ENCODE data around the gene ANKUB1. TPM values are rescaled to one million over a fixed set of nuclear protein-coding genes. Genes with fewer than 3 reads are reported as not detected.

Gene ANKUB1
- polyA plus RNA-seq, 3 donors: 0.05 TPM; not detected in 2

DNA sequence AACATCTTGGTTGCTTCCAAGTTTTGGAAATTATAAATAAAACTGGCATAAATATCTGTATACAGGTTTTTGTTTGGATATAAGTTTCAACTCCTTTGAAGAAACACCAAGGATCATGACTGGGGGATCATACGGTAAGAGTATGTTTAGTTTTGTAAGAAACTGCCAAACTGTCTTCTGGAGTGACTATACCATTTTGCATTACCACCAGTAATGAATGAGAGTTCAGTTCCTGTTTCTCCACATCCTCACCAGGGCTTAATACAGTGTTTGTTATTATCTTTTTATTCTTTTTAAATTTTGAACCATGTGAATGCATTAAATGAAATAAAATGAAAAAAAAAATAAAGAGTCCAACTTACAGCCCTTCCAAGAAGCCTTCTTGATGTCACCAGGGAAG is 3.7 kb upstream of the ANKUB1 start:
- H3K4me1 Mint-ChIP-seq: peaks cover 17% of the 10 kb centered on the region
- DNase-seq: no peak
- intact Hi-C loops (cut with micrococcal nuclease): no loop called here
- H3K9me3 ChIP-seq (replicated peaks in 1 of 2; ENCODE audit: control insufficient read depth in 1 of 2, insufficient read depth in 1 of 2, low read length in 2 of 2): no peaks in the 10 kb centered on the region
- no peak overlapping the region for H3K4me2 ChIP-seq (replicated peaks; ENCODE audit: extremely low read depth, low read length, poor library complexity, severe bottlenecking)
- no peak overlapping the region for H3K27ac Mint-ChIP-seq
- no CpG with 5 or more reads among the region's 1 CpG for WGBS (ENCODE audit: insufficient coverage)
- H3K27me3 Mint-ChIP-seq (ENCODE audit: low read depth in 3 of 3): peaks cover 0 to 3% (median 2%) of the 10 kb centered on the region in 3 donors
- H2AFZ ChIP-seq (ENCODE audit: insufficient read depth, low read depth, low read length, poor library complexity, severe bottlenecking): no peak overlapping the region
- H3K4me3 Mint-ChIP-seq: no peak overlapping the region
- no peaks in the 10 kb centered on the region for H3K36me3 ChIP-seq (replicated peaks in 1 of 2; ENCODE audit: control insufficient read depth in 1 of 2, insufficient read depth in 2 of 2, low read length in 2 of 2)
- no peaks in the 10 kb centered on the region for H4K20me1 ChIP-seq (ENCODE audit: insufficient read depth, low read length)
- H3K27me3 ChIP-seq (ENCODE audit: control insufficient read depth in 2 of 2, insufficient read depth in 2 of 2, low read length in 2 of 2): no peaks in the 10 kb centered on the region
- H3K9ac ChIP-seq (ENCODE audit: insufficient read depth, low read length, poor library complexity, severe bottlenecking): no peak overlapping the region
- H3K27ac ChIP-seq (ENCODE audit: low read depth in 1 of 2, low read length in 2 of 2): no peak overlapping the region
- H3K36me3 Mint-ChIP-seq: no peaks in the 10 kb centered on the region
- no peaks in the 10 kb centered on the region for H3K79me2 ChIP-seq (ENCODE audit: insufficient read depth, low read length)
- TF ChIP-seq CTCF (IDR thresholded peaks at IDR 0.05): no peak
- no peak overlapping the region for H3K4me3 ChIP-seq (replicated peaks in 1 of 3; ENCODE audit: low read depth in 2 of 3, low read length in 3 of 3)
- H3K9me3 Mint-ChIP-seq: peaks cover 0 to 7% (median 1%) of the 10 kb centered on the region in 7 donors
- H3K4me1 ChIP-seq (ENCODE audit: control insufficient read depth in 1 of 2, insufficient read depth in 2 of 2, low read length in 2 of 2): peaks cover 0 to 4% of the 10 kb centered on the region in 2 donors

DNA sequence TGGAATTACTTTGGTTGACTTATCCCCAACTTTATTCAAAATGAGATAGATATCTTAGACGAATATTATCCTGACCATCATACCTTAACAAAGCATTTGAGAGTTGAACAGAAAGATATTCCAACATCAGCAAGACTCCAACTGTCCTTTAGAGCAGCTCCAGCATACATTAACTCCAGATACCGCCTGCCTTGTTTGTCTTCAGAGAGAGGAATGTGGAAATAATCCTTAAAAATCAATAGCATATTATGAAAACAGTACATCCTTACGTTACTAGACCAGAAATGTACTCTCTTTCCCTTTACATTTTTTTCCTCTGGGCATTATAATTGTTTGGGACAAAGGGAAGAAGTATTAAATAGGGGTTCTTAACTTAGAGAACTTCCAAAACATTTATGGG is 1.7 kb downstream of the ANKUB1 start:
- Histone ChIP-seq H3K4me2 (replicated peaks; ENCODE audit: extremely low read depth, low read length, poor library complexity, severe bottlenecking) (no peak overlapping the region), H3K9ac (ENCODE audit: insufficient read depth, low read length, poor library complexity, severe bottlenecking) (no peak overlapping the region), H3K27ac (ENCODE audit: low read depth in 1 of 2, low read length in 2 of 2) (no peak overlapping the region), H3K36me3 (replicated peaks in 1 of 2; ENCODE audit: control insufficient read depth in 1 of 2, insufficient read depth in 2 of 2, low read length in 2 of 2) (no peaks in the 10 kb centered on the region), H2AFZ (ENCODE audit: insufficient read depth, low read depth, low read length, poor library complexity, severe bottlenecking) (no peak overlapping the region), H3K4me1 (ENCODE audit: control insufficient read depth in 1 of 2, insufficient read depth in 2 of 2, low read length in 2 of 2) (peaks cover 0 to 3% of the 10 kb centered on the region in 2 donors), H3K79me2 (ENCODE audit: insufficient read depth, low read length) (no peaks in the 10 kb centered on the region), H3K27me3 (ENCODE audit: control insufficient read depth in 2 of 2, insufficient read depth in 2 of 2, low read length in 2 of 2) (no peaks in the 10 kb centered on the region), H4K20me1 (ENCODE audit: insufficient read depth, low read length) (no peaks in the 10 kb centered on the region), H3K4me3 (replicated peaks in 1 of 3; ENCODE audit: low read depth in 2 of 3, low read length in 3 of 3) (no peak overlapping the region), H3K9me3 (replicated peaks in 1 of 2; ENCODE audit: control insufficient read depth in 1 of 2, insufficient read depth in 1 of 2, low read length in 2 of 2) (no peaks in the 10 kb centered on the region)
- H3K9me3 Mint-ChIP-seq: peaks cover 0 to 2% (median 0%) of the 10 kb centered on the region in 7 donors
- no peak overlapping the region for H3K27ac Mint-ChIP-seq
- peaks cover 0 to 4% (median 3%) of the 10 kb centered on the region in 3 donors for H3K27me3 Mint-ChIP-seq (ENCODE audit: low read depth in 3 of 3)
- TF ChIP-seq CTCF (IDR thresholded peaks at IDR 0.05): no peak
- no CpG with 5 or more reads among the region's 3 CpGs for WGBS (ENCODE audit: insufficient coverage)
- DNase-seq: no peak
- no peaks in the 10 kb centered on the region for H3K36me3 Mint-ChIP-seq
- H3K4me3 Mint-ChIP-seq: no peak overlapping the region
- peaks cover 6% of the 10 kb centered on the region for H3K4me1 Mint-ChIP-seq
- intact Hi-C loops (cut with micrococcal nuclease): no loop called here

Data from CD14-positive monocyte (primary cell).